Activated CD4-positive, alpha-beta T cell treated with anti-CD3 and anti-CD28 coated beads, Interleukin-2, amount 10 ng/mL, durations not matched to agents 24 days and 14 days (primary cell): ENCODE data around the gene PPP1R16B. TPM values are rescaled to one million over a fixed set of nuclear protein-coding genes. Genes with fewer than 3 reads are reported as not detected.

Source experiments
- DNase-seq: peaks from one replicate; pipeline ENCODE4 v3.0.0; 2022
- H3K27ac Mint-ChIP-seq: one replicate; pipeline ENCODE4 v1.8.0; 2022; ENCODE audit warnings: mild to moderate bottlenecking, mixed read lengths
- H3K27me3 Mint-ChIP-seq: one replicate; pipeline ENCODE4 v1.8.0; 2022; ENCODE audit warnings: mixed read lengths
- H3K36me3 Mint-ChIP-seq: one replicate; pipeline ENCODE4 v1.8.0; 2022; ENCODE audit warnings: low read depth, mild to moderate bottlenecking, mixed read lengths
- H3K4me1 Mint-ChIP-seq: one replicate; pipeline ENCODE4 v1.8.0; 2021; ENCODE audit warnings: mixed read lengths
- H3K4me3 Mint-ChIP-seq: one replicate; pipeline ENCODE4 v1.8.0; 2022; ENCODE audit warnings: mild to moderate bottlenecking, moderate library complexity, mixed read lengths
- H3K9me3 Mint-ChIP-seq: one replicate; pipeline ENCODE4 v1.8.0; 2021; ENCODE audit warnings: mixed read lengths
- intact Hi-C: fragments of 100-400 bp; cut with micrococcal nuclease; formaldehyde crosslinking; loops from one replicate; pipeline ENCODE4 v1.15.1; 2023
- total RNA-seq: library from RNA; stranded (reverse); gene quantifications from 2 replicates; pipeline ENCODE4 v1.2.3, GENCODE V29; 2022

PPP1R16B gene
- total RNA-seq, 1 donor from 2014 or later, result 133 TPM

DNA sequence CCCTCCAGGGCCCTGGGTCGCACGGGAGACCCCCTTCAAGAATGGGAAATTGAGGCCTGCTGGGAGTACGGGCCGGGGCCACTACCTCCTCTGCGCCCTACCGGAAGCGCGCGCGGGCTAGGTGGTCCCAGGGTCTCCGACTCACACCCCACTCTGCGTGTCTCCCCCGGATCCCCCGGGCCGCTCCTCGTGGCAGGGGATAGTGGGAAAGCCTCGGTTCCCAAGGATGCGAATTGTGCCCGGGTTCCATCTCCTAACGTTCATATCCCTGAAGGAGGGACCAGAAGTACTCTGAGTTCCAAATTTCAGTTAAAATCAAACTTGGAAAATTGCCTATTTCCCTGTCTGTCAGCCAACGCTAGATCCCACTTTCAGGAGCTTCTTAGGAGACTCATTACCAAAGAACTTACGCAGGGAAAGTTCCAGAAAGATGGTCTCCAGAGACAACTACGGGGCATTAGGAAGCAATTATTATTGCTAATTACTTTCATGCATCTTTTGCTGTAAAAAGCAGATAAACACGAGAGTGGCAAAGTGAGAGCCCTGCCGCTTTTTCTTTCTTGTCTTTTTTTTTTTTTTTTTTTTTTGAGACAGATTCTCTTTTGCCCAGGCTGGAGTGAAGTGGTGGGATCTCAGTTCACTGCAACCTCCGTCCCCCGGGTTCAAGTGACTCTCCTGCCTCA, 121.6 kb downstream of the PPP1R16B start:
- Mint-ChIP-seq H3K36me3 (peaks cover 26% of the 10 kb centered on the region), H3K4me3 (peak overlapping the region; percentile 79), H3K27ac (peak overlapping the region; percentile 77), H3K9me3 (no peaks in the 10 kb centered on the region), H3K4me1 (peaks cover 33% of the 10 kb centered on the region), H3K27me3 (no peaks in the 10 kb centered on the region)
- DNase-seq, result no peak
- intact Hi-C loops, result loop anchor here (1.0 to 5.0 kb wide), 4 partner anchors 35 to 154 kb away; partner anchors contain the start of gene DHX35

DNA sequence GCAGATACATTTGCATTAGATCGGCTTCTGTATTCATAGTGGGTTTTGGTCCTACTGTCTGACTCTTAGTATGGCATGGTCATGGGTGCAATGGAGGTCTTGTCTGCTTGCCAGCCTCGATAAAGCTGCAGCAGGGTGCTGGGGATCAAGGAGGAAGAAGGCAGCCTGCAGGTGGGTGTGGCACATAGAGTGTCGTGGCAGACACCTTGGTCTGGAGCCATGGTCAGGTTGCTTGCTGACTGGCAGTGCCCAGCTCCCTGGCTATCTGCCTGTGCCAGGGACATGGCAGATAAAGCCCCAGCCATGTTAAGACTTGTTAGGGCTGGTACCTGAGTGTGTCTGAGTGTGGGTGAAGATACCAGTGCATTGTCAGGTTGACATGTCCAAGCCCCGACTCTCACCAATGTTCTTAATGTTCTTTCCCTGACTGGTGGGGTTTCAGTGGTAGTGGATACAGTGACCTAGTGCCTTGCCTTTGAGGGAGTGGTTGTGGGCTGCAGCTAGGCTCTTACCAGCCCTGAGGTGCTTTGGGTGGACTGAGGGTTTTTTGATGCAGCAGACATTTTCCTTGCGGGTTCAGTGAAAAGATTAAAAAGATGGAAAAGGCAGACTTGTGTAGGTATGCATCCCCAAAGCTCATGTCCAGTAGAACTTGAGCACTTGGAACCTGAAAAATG, 122.5 kb downstream of the PPP1R16B start:
- peak; percentile 69 for DNase-seq
- Mint-ChIP-seq H3K36me3 (peaks cover 17% of the 10 kb centered on the region), H3K9me3 (no peaks in the 10 kb centered on the region), H3K4me3 (peak overlapping the region; percentile 79), H3K27ac (peak overlapping the region; percentile 64), H3K27me3 (no peaks in the 10 kb centered on the region), H3K4me1 (peaks cover 38% of the 10 kb centered on the region)
- intact Hi-C loops, result loop anchor here (5.0 kb wide), 1 partner anchor 69 kb away; no protein-coding TSS in a partner anchor

DNA sequence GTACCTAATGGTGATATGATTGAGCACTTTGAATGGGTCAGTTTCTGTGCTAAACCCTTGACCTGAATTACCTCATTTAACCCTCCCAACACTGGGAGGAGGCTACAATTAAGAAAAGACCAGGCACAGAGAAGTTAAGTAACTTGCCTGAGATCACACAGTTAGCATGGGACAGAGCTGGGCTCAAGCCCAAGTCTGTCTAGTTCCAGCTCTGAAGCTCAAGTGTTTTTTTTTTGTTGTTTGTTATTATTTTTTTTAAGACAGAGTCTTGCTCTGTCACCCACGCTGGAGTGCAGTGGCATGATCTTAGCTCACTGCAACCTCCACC, 124.7 kb downstream of the PPP1R16B start:
- no peak for DNase-seq
- H3K4me3 Mint-ChIP-seq, result peak overlapping the region; percentile 32
- peaks cover 13% of the 10 kb centered on the region for H3K36me3 Mint-ChIP-seq
- intact Hi-C loops, result no loop called here
- peak overlapping the region; percentile 0 for H3K27ac Mint-ChIP-seq
- H3K9me3 Mint-ChIP-seq, result no peaks in the 10 kb centered on the region
- peaks cover 40% of the 10 kb centered on the region for H3K4me1 Mint-ChIP-seq
- no peaks in the 10 kb centered on the region for H3K27me3 Mint-ChIP-seq

DNA sequence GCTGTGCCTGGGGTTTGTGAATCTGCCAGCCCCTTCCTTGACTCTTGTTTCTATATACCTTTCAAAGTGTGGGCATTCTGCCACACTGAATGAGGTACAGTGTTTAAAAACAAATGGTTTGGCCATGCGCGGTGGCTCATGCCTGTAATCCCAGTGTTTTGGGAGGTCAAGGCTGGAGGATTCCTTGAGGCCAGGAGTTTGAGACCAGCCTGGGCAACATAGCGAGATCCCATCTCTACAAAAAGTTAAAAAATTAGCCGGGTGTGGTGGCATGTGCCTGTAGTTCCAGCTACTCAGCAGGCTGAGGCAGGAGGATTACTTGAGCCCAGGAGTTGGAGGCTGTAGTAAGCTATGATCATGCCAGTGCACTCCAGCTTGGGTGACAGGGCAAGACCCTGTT, 126.5 kb downstream of the PPP1R16B start:
- intact Hi-C loops, result no loop called here
- no peaks in the 10 kb centered on the region for H3K9me3 Mint-ChIP-seq
- peaks cover 41% of the 10 kb centered on the region for H3K4me1 Mint-ChIP-seq
- peaks cover 14% of the 10 kb centered on the region for H3K36me3 Mint-ChIP-seq
- no peak overlapping the region for H3K27ac Mint-ChIP-seq
- H3K27me3 Mint-ChIP-seq, result no peaks in the 10 kb centered on the region
- no peak for DNase-seq
- no peak overlapping the region for H3K4me3 Mint-ChIP-seq

DNA sequence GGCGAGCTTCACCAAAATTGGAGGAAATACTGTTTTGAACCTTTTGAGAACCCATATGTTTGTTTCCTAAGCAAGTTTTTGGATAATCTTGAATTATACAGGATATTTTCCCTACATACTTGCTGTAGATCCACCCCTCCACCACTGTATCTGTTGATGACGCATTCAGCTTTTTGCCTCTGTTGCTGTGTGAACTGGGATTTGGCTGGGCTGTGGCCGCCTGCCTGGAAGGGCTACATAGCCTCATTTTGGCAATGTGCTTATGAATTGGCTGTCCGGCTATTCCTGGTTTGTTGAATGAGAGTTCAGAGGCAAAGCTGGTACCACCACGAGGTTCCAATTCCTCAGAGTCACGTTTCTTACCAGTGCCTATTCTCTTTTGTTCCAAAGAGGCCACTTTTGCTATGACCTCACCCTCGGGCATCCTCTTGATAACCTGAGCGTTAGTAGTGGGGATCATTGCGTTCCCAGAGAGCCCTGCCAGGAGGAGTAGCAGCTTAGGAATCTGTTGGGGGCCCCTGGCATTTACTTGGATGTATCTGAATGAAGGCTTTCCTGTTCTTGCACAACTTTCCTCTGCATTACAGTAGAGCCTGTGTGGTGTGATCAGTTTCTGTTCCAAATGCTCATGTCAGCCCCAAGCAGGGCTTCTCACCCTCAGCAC, 127.1 kb downstream of the PPP1R16B start:
- DNase-seq, result no peak
- Mint-ChIP-seq H3K9me3 (no peaks in the 10 kb centered on the region), H3K27me3 (no peaks in the 10 kb centered on the region), H3K36me3 (peaks cover 15% of the 10 kb centered on the region), H3K4me1 (peaks cover 43% of the 10 kb centered on the region), H3K27ac (peak overlapping the region; percentile 29), H3K4me3 (no peak overlapping the region)
- intact Hi-C loops, result no loop called here

GRCh38 chr20:38934530-38934929, 129.0 kb downstream of the PPP1R16B start:
- Mint-ChIP-seq H3K4me1 (peaks cover 35% of the 10 kb centered on the region), H3K27ac (no peak overlapping the region), H3K27me3 (no peaks in the 10 kb centered on the region), H3K9me3 (no peaks in the 10 kb centered on the region), H3K4me3 (no peak overlapping the region), H3K36me3 (peaks cover 14% of the 10 kb centered on the region)
- intact Hi-C loops, result no loop called here
- DNase-seq, result no peak

DNA sequence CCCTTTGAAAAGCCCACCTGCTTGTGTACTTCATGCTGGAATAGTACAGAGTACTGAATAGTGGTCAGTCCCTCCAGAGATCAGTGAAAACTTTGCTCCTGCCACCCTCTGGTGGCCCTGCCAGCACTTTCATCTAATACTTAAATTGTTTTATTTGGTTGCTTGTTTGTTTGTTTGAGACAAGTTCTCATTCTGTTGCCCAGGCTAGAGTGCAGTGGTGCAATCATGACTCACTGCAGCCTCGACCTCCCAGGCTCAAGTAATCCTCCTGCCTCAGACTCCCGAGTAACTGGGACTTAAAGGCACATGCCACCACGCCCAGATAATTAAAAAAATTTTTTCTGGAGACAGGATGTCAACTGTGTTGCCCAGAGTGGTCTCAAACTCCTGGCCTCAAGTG, 129.8 kb downstream of the PPP1R16B start:
- Mint-ChIP-seq H3K27me3 (no peaks in the 10 kb centered on the region), H3K4me3 (no peak overlapping the region), H3K4me1 (peaks cover 30% of the 10 kb centered on the region), H3K9me3 (no peaks in the 10 kb centered on the region), H3K36me3 (peaks cover 14% of the 10 kb centered on the region), H3K27ac (no peak overlapping the region)
- DNase-seq, result no peak
- intact Hi-C loops, result no loop called here

- H3K27ac Mint-ChIP-seq, result no peak overlapping the region
- H3K4me3 Mint-ChIP-seq, result no peak overlapping the region
- no peak for DNase-seq
- no peaks in the 10 kb centered on the region for H3K9me3 Mint-ChIP-seq
- H3K27me3 Mint-ChIP-seq, result no peaks in the 10 kb centered on the region
- intact Hi-C loops, result no loop called here
- H3K4me1 Mint-ChIP-seq, result peaks cover 28% of the 10 kb centered on the region
- H3K36me3 Mint-ChIP-seq, result peaks cover 16% of the 10 kb centered on the region
These were observed 130.5 kb downstream of the PPP1R16B start for GRCh38 chr20:38935967-38936407.

DNA sequence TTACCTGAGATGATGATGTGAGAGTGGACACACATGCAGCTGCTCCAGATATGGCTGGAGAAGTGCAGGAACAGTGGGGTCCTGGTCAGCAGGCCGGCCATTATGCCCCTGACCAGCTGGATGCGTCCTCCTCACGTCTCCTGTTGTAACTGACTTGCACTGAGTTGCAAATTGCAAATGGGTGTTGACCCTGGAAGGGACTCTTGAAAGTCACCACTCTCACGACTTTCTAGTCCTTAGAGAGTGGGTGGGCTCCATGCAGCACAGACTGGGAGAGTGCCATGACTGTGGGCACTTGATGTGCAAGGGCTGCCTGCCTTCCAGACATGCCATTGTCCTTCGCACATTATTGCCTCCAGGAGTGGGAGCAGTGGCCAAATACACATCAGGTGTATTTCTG, 131.5 kb downstream of the PPP1R16B start:
- no peak overlapping the region for H3K4me3 Mint-ChIP-seq
- no peak overlapping the region for H3K27ac Mint-ChIP-seq
- H3K9me3 Mint-ChIP-seq, result no peaks in the 10 kb centered on the region
- H3K27me3 Mint-ChIP-seq, result no peaks in the 10 kb centered on the region
- peaks cover 28% of the 10 kb centered on the region for H3K4me1 Mint-ChIP-seq
- peaks cover 22% of the 10 kb centered on the region for H3K36me3 Mint-ChIP-seq
- no peak for DNase-seq
- intact Hi-C loops, result no loop called here

- Mint-ChIP-seq H3K9me3 (no peaks in the 10 kb centered on the region), H3K36me3 (peaks cover 30% of the 10 kb centered on the region), H3K27me3 (no peaks in the 10 kb centered on the region), H3K4me1 (peaks cover 23% of the 10 kb centered on the region), H3K27ac (no peak overlapping the region), H3K4me3 (no peak overlapping the region)
- intact Hi-C loops, result no loop called here
- no peak for DNase-seq
These were observed 132.5 kb downstream of the PPP1R16B start for GRCh38 chr20:38937978-38938473.

GRCh38 chr20:38939686-38940085, 134.2 kb downstream of the PPP1R16B start:
- Mint-ChIP-seq H3K27me3 (no peaks in the 10 kb centered on the region), H3K9me3 (no peaks in the 10 kb centered on the region), H3K27ac (no peak overlapping the region), H3K36me3 (peaks cover 35% of the 10 kb centered on the region), H3K4me1 (peaks cover 20% of the 10 kb centered on the region), H3K4me3 (no peak overlapping the region)
- intact Hi-C loops, result no loop called here
- DNase-seq, result no peak

- intact Hi-C loops, result no loop called here
- Mint-ChIP-seq H3K4me1 (peaks cover 16% of the 10 kb centered on the region), H3K27me3 (no peaks in the 10 kb centered on the region), H3K36me3 (peaks cover 37% of the 10 kb centered on the region), H3K9me3 (no peaks in the 10 kb centered on the region), H3K27ac (no peak overlapping the region), H3K4me3 (no peak overlapping the region)
- DNase-seq, result no peak
These were observed 135.1 kb downstream of the PPP1R16B start for GRCh38 chr20:38940644-38941043.

- intact Hi-C loops, result no loop called here
- Mint-ChIP-seq H3K36me3 (peaks cover 43% of the 10 kb centered on the region), H3K4me1 (peaks cover 14% of the 10 kb centered on the region), H3K27ac (peak overlapping the region; percentile 10), H3K9me3 (no peaks in the 10 kb centered on the region), H3K4me3 (no peak overlapping the region), H3K27me3 (no peaks in the 10 kb centered on the region)
- DNase-seq, result no peak
These were observed 136.4 kb downstream of the PPP1R16B start for GRCh38 chr20:38941726-38942389.

- Mint-ChIP-seq H3K4me3 (no peak overlapping the region), H3K27me3 (no peaks in the 10 kb centered on the region), H3K36me3 (peaks cover 55% of the 10 kb centered on the region), H3K9me3 (no peaks in the 10 kb centered on the region), H3K4me1 (peaks cover 6% of the 10 kb centered on the region), H3K27ac (peak overlapping the region; percentile 70)
- no peak for DNase-seq
- intact Hi-C loops, result no loop called here
These were observed 139.5 kb downstream of the PPP1R16B start for GRCh38 chr20:38945012-38945411.
